Prostate gland (tissue), 2 donors: ENCODE measurements around the gene STAT5B.

Experiments
- POLR2A ChIP-seq: fragments of 450-650 bp; IDR thresholded peaks from one replicate; pipeline ENCODE4 v1.6.1; 2016; ENCODE audit warnings: antibody characterized with exemption, mild to moderate bottlenecking
- POLR2AphosphoS5 ChIP-seq: sonication (generic); formaldehyde crosslinking; IDR thresholded peaks from one replicate; pipeline ENCODE4 v1.6.1; 2017; ENCODE audit warnings: antibody characterized with exemption
- TF ChIP-seq, protein P1 (sequence below), 4 experiments: fragments of 200-600 bp in 2 of 4; fragments of 450-650 bp in 2 of 4; sonication (generic) in 2 of 4; IDR thresholded peaks; 1 replicate in 3 of 4; 2 replicates in 1 of 4; pipeline ENCODE4 v1.5.1; 2016 to 2019; ENCODE audit warnings: antibody characterized with exemption in 4 of 4, mild to moderate bottlenecking in 2 of 4, moderate library complexity in 2 of 4

DNA sequence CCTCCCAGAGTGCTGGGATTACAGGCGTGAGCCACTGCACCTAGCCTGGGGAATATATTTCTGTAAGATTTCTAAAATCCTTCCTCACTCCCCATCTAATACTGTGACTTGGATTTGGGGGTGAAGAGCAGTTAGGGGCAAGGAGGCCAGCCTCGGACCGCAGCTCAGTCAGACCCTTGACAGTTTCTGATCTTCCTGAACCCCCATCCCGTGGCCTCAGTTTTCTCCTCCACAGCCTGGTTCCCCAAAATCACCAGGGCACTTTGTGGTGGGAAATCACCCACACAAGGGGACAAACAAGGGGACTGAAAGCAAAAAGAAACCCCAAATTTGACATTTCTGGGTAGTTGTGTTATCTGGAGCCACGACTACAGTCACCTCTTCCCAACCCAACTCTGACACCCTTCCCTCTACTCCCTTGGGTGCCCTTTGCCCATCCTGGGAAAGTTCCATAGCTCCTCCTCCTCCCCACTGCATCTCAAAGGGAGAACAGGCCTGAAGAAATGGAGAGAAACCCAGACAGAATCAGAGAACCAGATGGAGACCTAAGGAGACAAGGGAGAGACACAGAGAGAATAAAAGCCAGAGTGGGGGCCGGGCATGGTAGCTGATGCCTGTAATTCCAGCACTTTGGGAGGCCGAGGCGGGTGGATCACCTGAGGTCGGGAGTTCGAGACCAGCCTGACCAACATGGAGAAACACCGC, 9.3 kb upstream of the STAT5B start:
- TF ChIP-seq, protein P1, sequence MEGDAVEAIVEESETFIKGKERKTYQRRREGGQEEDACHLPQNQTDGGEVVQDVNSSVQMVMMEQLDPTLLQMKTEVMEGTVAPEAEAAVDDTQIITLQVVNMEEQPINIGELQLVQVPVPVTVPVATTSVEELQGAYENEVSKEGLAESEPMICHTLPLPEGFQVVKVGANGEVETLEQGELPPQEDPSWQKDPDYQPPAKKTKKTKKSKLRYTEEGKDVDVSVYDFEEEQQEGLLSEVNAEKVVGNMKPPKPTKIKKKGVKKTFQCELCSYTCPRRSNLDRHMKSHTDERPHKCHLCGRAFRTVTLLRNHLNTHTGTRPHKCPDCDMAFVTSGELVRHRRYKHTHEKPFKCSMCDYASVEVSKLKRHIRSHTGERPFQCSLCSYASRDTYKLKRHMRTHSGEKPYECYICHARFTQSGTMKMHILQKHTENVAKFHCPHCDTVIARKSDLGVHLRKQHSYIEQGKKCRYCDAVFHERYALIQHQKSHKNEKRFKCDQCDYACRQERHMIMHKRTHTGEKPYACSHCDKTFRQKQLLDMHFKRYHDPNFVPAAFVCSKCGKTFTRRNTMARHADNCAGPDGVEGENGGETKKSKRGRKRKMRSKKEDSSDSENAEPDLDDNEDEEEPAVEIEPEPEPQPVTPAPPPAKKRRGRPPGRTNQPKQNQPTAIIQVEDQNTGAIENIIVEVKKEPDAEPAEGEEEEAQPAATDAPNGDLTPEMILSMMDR (IDR thresholded peaks at IDR 0.05) = no peak
- no peak for TF ChIP-seq POLR2AphosphoS5
- no peak for TF ChIP-seq POLR2A
